GM23338 (cell line): ENCODE measurements around the gene ZNF773. TPM values are rescaled to one million over a fixed set of nuclear protein-coding genes. Genes with fewer than 3 reads are reported as not detected.

Source experiments
- CREB1 ChIP-seq: fragments of 250-450 bp; sonication (Bioruptor Pico); IDR thresholded peaks from 2 replicates; pipeline ENCODE4 v1.5.0; 2020; ENCODE audit warnings: low read depth, mild to moderate bottlenecking, moderate library complexity
- CTCF ChIP-seq, 2 experiments: fragments of 200-600 bp in 1 of 2; sonication (generic) in 1 of 2; conservative IDR thresholded peaks; 2 replicates each; pipeline versions ENCODE4 v1.5.1 to v1.6.1; 2016 to 2017; ENCODE audit warnings: antibody characterized with exemption in 2 of 2, low read depth in 2 of 2, mild to moderate bottlenecking in 2 of 2, moderate library complexity in 1 of 2
- ETS1 ChIP-seq: IDR thresholded peaks from 2 replicates; pipeline ENCODE4 v1.6.1; 2016; ENCODE audit warnings: antibody characterized with exemption
- EZH2phosphoT487 ChIP-seq: fragments of 200-600 bp; sonication (generic); IDR thresholded peaks from one replicate; pipeline ENCODE4 v1.8.1; 2018; ENCODE audit warnings: antibody characterized with exemption; ENCODE audit not compliant: unreplicated experiment
- JUNB ChIP-seq: IDR thresholded peaks from one replicate; pipeline ENCODE4 v1.6.1; 2016; ENCODE audit warnings: antibody characterized with exemption; ENCODE audit not compliant: unreplicated experiment
- NANOG ChIP-seq: IDR thresholded peaks from 2 replicates; pipeline ENCODE4 v1.6.1; 2016; ENCODE audit warnings: antibody characterized with exemption, borderline replicate concordance
- POLR2AphosphoS5 ChIP-seq: IDR thresholded peaks from 2 replicates; pipeline ENCODE4 v1.6.1; 2016; ENCODE audit warnings: antibody characterized with exemption, low read depth
- REST ChIP-seq: IDR thresholded peaks from one replicate; pipeline ENCODE4 v1.6.1; 2018; ENCODE audit warnings: antibody characterized with exemption; ENCODE audit not compliant: unreplicated experiment
- ZNF114 ChIP-seq: fragments of 250-450 bp; sonication (Bioruptor Pico); IDR thresholded peaks from 2 replicates; pipeline ENCODE4 v1.5.0; 2020; ENCODE audit warnings: mild to moderate bottlenecking, moderate library complexity
- ZNF331 ChIP-seq: fragments of 250-450 bp; sonication (Bioruptor Pico); IDR thresholded peaks from 2 replicates; pipeline ENCODE4 v1.5.0; 2020; ENCODE audit warnings: low read depth, mild to moderate bottlenecking, moderate library complexity
- ZNF462 ChIP-seq: fragments of 250-450 bp; sonication (Bioruptor Pico); IDR thresholded peaks from 2 replicates; pipeline ENCODE4 v1.5.0; 2020; ENCODE audit warnings: mild to moderate bottlenecking, moderate library complexity
- polyA plus RNA-seq: library from polyadenylated mRNA; unstranded; fragments of >200 nt; fragmentation: Nextera tagmentation; extraction: Ambion mirVana; gene quantifications from 2 replicates; pipeline ENCODE4 v1.2.1, GENCODE V29; 2016
- total RNA-seq: library from RNA; depleted of rRNA; stranded (reverse); fragments of >200 nt; shearing (Covaris generic); gene quantifications from 2 replicates; pipeline ENCODE4 v1.2.3, GENCODE V29; 2014

The ZNF773 gene
- total and polyA plus RNA-seq, 2 experiments from 2014 or later: 4.1 to 12.9 TPM

- TF ChIP-seq ZNF462 (no peak), ETS1 (no peak), EZH2phosphoT487 (no peak), ZNF331 (CRISPR knock-in tag) (no peak), NANOG (no peak), CTCF (conservative IDR thresholded peaks at IDR 0.05; ENCODE audit: low read depth in 2 of 2) (no peak), JUNB (no peak), REST (no peak), POLR2AphosphoS5 (no peak), ZNF114 (CRISPR knock-in tag) (no peak), CREB1 (CRISPR knock-in tag) (no peak)
Observed at GRCh38 chr19:57546513-57546912, 46.8 kb downstream of the ZNF773 start (continued).
